ENCODE results near the gene NT5C2.
"Not testable (repeated sequence)": the region's sequence is repeated elsewhere in the genome, so short reads cannot be mapped to it uniquely, and the experiment has no call there.

Gene NT5C2

DNA sequence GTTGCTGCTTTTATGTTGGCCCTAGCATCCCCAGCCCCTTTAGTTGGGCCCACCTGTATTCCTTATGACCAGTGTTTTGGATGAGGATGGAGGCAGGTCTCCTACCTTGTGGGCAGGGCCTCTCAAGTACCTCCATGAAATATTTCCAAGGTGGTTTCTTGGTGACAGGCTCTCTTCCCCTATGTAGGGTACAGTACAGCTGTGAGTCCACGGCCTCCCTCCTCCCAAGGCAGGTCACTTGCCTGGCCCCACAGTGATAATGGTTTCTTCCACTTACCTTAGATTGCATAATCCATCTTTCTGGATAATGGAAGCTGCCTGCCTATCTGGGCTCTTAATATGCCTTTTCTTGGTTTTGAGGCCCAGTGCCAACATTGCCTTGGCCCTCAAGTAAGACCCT is 110.4 kb downstream of the NT5C2 start:
- no peak for DNase-seq

DNA sequence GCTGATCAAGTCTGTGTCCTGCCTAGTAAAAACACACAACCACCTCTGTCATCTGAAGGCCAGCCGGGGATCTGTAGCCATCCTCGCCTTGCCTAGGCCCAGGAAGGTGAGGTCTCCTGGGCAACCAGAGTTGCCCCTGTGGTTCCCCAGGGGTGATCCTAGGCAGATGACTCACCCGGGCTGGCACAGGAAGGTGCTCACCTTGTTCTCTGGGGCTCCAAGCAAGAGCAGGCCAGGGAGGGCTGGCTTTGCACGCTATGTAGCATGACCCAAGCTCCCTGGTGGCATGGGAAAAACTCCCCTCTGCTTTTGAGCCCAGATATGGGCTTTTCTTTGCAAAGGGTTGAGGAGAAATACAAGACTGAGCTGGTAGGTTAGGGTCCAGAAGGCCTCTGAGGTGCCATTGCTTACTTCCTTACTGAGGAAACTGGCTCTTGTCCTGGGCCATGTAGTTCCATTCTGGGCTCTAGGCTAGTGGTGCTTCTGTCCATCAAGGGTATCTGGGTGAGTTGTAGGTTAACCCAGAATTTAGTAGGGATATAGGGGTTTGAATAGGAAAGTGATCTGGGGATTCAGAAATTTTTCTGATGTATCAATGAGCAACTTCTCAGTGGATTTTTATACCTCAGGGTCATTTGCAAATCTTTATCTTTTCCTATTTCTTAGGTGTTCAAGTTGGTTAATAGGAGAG is 112.0 kb downstream of the NT5C2 start:
- DNase-seq: no peak

DNA sequence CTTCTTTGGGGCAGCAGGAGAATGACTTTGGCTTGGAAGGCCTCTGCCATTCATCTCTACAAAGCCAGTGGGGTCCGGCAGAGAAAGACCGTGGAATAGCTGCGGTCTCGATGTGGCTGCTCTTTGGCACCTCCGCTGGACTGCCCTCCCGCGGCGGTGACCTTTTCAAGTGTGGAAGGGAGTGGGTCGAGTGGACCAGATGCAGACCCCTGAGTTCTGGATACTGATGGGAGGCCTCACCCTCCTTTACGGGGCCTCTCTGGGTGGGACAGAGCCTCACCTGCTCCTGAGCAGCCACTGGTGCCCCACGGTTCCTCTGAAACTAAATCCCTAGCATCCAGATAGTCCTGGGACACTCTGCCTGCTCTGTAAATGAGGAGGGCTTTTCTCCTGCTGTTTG is 113.1 kb downstream of the NT5C2 start:
- no peak for DNase-seq

DNA sequence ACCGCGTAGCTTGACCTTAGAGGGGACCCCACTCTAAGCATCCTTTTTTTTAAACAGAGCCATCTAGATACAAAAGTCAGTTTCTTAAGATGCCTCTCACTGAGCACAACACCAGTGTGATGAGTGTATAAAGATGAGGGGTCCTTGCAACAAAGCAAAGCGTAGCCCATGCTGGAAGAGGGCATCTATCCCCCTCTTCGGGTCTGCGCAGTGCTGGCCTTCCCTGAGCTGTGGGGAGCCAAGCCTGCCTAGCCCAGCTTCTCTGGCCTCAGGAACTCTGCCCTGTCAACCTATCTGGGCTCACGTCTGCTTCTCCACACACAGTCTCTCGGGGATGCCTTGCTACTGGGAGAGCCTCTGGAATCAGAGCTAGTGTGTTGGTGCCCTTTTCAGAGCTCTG is 114.0 kb downstream of the NT5C2 start:
- DNase-seq: no peak

DNA sequence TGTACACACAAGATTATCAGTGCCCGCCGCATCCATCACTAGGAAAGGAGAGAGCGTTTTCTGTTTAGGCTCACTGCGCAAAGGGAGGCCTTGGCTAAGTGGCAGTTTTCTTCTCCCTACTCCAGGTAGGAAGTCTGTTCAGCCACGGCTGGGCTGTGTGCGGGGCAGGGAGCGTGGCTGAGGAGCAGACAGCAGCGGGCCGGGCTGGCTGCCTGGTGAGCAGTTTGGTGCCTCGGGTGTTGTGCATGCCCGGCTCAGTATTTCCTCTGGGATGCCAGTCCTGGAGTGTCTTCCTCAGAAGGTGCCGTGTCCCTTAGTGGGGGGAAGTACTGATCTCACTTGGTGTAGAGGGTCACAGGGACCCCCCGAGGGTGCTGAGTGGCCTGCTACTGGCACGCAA is 114.4 kb downstream of the NT5C2 start:
- DNase-seq: no peak

DNA sequence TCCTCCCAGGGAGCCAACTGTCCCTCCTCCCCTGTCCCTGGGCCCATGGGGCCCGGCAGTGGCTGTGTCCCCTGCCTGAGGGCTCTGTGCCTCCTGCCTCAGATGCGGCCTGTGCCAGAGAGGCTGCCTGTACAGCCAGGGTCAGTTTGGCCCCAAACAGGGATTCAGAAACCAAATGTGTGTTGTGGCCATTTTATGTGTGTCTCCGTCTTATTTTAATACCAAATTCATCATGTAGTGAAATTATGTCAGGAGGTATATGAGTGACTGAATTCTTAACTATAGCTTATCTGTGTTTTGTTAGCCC is 114.8 kb downstream of the NT5C2 start:
- DNase-seq: no peak

DNA sequence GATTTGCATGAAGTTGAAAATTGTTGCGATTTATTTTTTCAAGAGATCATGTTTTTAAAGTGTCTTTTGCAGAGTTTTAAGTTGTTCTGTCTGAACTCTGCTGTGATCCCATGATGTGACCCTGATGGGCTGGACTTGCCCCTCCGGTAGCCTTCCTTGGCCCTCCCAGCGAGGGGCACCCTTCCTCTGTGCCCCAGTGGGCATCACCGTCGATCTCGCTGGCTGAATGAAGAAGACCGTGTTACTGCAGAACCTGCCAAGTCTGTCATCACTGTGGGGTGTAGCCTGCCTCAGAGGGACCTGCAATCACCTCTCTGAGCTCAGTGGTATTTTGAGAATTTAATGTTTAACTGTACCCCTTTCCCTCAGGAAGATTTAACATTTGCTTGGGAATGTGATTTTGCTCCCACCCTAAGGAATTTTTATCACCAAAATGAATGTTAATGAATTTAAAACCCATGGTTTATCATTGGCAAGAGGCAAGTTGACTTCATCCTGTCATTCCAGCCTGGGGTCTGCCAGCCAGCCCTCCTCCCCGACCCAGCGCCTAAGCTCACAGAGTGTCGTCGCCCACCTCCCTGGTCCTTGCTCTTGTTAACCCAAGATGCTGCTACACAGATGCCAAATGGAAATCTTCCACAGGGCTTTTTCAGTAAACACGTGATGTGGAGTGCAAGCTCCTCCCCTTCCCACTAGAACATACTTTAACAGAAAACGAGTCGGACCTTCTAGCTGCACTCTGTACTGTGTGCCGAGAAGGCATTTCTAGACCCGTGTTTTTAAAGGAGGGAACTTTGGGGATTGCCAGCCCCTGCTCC is 115.4 kb downstream of the NT5C2 start:
- DNase-seq: no peak

DNA sequence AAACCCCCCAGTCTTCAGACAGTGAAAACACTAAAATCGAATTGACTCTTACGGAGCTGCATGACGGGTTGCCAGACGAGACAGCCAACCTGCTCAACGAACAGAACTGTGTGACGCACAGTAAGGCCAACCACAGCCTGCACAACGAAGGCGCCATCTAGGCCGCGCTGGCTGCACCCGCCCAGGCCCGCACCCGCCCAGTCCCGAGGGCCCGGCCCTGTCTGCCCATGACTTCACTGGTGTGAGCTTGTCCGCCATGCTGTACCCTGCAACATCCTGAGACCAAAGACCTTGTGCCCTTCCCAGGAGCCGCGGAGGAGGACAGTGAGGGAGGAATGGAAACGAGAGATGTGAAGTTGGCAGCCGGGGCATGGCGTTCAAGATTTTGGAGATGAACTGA is 116.1 kb downstream of the NT5C2 start:
- DNase-seq: no peak

DNA sequence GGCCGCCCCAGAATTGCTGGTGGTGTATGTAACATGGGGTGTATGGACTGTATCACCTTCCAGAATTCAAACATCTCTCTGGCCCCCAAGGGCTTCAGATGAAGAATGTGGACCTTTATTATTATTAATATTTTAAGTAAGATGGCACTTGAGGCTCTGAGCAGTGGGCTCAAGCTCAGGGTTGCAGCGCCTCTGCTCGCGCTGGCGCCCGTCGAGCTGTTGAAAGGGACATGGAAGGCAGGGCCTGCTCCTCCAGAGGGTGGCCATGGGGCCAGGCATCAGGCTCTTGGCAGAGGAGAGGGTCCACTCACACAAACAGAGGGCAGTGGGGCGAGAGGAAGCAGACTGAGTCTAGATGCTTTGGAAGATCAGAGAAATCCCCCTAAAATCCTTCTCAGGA is 120.2 kb downstream of the NT5C2 start:
- no peak for DNase-seq

DNA sequence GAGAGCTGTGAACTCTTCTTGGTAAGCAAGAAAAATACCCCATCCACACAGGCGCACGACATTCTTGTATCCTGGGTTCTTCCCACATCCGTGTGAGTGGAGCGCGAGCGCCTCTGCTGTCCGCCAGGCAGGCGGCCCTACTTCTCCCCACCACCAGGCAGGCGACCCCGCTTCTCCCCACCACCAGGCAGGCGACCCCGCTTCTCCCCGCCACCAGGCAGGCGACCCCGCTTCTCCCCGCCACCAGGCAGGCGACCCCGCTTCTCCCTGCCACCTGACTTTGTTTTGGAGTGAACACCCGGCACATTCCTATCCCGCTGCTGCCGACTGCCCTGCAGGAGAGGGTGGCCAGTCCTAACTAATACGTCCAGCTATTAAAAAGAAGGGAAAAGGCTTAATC is 120.8 kb downstream of the NT5C2 start:
- no peak for DNase-seq

DNA sequence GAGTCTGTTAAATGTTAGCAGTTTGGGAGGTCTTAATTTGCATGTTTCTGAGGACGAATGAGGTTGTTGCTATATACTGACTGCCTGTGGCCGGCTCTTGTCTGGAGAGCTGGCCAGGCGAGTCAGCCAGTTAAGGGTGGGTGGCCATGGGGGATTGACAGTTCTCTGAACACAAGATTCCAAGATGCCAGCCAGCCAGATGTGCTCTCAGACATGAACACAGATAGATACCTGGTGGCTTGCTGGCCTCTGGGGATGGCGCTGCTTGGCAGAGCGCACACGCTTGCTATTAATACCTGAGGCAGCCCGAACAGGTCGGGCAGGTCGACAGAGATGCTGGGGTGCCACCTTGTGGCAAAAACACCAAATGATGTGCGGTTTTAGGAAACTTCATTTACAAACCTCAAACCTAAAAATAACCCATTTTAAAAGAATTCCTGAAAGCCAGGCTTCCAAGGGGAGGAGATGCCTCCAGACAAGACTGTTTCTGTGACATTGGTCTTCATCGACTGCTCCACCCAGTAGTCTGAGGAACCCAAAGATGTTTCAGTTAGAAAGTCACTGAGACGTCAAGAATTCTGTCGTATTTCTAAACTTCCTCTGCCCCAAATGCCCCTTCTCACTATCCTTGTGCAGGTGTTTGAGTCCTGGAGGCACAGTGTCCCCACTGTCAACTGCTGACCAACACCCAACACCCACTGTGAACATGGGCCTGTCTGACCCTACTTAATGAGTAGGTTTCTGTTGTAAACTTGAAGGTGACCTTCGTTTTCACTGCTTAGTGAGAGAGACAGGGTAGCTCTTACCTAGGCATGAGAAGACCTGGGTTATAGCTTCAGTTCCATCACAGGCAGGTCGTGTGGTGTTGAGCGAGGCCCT is 123.4 kb downstream of the NT5C2 start:
- peak; percentile 64 for DNase-seq

DNA sequence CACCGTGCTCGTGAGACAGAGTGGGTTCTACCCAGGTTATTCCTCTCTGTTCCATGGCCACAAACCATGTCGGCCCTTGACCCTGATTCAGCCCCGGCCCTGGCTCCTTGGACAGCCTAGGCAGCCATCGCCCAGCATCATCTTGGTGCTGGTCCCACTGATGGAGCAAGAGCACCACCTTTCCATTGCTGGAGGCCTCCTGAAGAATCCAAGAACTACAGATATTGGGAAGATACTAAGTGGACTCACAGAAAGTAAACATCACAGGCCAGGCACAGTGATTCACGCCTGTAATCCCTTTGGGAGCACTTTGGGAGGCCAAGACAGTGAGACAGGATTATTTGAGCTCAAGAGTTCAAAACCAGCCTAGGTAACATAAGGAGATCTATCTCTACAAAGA is 125.1 kb downstream of the NT5C2 start:
- DNase-seq: no peak

DNA sequence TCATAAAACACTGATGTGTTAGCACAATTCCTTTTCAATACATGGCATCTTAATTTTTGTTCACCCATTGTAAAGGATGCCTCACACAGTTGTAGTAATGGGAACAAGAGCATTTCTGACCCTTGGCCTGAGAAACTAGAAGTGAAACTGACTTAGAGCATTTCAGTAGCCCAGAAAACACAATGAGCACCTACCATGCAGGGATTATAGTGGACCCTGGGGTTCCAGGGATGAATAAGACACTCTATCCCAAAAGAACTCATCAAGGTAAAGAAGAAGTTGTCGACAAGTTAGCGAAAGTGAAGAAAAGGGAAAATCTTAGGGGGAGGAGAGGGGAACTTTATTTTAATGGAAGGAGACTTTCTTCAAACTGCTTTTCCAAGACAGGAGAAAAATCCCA is 125.6 kb downstream of the NT5C2 start:
- no peak for DNase-seq

DNA sequence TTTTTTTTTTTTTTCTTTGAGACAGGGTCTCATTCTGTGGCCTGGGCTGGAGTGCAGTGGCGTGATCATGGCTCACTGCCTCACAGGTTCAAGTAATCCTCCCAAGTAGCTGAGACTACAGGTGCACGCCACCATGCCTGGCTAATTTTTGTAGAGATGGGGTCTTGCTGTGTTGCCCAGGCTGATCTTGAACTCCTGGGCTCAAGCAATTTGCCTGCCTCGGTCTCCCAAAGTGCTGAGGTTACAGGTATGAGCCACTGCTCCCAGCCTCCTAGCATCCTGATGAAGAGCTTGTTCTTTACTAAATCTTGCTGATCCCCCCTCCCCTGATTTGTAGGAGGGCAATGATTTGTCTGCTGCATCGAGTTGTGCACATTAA is 126.0 kb downstream of the NT5C2 start:
- DNase-seq: not testable (repeated sequence)

DNA sequence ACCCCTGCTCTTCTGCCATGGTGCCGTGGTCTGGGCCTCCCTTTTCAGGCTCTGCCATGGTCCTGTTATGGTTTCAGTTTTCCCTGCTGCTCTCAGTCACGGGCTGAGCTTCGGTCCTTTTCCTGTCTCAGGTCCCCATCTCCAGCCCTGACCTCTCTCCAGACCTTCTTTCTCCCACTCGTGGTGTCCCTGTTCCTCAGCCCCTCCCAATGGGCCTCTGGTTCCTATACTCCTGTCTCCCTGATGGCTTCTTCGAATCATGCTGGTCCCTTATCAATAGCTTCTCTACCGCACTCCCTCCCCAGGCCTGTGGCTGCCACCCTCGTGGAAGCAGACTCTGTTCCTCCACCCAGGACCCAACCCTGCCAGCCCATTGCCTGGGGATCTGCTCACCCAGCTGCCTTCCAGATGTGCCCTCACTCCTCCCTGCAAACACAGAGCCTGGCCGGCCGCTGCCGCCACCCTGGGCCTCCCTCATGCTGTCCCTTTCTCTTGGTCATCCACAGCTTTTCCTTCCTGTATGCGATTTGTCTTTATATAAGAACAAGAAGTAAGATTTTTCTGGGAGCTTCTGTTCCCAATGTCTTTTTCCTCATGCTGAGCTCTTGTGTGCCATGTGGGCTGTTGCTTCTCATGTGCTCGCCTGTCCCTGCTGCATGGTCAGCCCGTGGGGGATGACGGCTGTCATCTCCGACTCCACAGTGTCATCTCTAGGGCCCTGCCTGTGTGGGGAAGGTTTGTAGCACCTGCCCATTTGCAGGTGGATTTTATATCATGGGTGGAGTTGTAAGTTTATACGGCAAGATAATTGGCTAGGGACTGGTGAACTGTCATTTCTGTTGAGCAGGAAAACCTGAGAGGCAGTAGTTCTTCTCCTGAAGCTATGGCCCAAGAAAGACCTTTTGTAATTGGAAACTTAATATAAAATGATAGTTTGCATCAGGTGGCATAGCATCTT is 126.7 kb downstream of the NT5C2 start:
- DNase-seq: no peak

DNA sequence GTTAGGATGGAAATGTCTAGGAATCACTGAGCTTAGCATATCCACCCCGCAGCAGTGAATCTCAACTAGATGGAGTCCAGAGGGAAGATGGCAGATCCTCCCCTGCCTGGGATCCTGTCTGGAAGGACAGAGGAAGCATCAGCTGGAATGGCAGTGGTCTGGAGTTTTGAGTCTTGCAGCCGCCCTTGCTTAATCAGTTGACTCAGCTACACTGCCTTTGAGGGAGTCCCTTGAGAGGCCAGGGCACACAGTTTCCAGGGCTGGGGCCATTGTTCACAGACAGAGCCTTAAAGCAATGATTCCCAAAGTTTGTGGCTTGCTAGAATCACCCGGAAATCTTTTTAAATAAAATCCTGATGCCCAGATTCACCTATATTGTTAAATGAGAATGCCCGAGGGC is 128.1 kb downstream of the NT5C2 start:
- no peak for DNase-seq

DNA sequence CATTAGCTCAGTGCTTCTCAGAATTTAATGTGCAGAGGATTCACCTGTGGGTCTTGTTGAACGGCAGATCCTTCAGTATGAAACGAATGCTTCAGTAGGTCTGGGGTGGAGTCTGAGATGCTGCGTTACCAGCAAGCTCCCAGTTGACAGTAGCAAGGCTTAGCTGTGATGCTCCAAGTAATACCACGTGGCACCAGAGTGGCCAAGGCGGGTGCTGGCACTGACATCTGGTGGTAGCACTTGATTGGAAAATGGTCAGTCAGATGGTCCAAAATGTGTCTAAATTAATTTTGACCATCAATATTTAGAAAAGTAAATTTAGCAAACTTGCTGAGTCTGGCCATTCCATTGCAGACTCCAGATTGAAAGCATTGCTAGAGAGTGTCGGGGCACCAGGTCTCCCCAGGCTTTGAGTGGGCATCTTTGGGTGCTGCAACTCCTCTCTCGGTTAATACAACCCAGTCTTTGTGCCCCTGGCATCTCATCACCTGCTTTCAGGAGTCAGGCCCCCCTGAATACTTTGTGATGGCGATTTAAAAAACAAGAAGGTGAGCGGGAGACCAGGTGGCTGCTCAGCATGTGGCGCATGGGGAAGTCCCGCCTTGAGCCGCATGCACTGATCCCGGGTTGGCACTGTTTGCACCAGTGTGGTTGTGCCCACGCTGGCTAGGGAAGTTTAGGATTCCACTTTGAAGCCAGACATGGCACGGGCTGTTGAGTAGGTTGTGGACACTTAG is 130.1 kb downstream of the NT5C2 start:
- DNase-seq: no peak

DNA sequence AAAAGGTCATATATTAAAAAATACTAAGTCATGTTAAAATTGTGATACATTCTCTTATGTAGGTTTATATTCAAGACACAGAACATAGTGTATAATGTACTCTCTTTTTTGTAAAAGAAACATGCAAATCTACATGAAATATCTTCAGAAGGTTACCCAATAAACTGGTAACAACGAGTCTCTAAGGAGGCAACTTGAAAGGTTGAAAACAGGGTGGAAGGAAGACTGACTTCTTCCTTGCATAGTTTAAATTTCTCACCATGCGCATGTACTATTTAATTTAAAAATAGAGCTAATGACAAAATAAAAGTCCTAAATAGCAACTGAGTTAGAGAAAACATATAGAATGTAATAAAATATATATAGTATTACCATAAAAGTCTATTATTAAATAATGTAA is 132.5 kb downstream of the NT5C2 start:
- DNase-seq: no peak

DNA sequence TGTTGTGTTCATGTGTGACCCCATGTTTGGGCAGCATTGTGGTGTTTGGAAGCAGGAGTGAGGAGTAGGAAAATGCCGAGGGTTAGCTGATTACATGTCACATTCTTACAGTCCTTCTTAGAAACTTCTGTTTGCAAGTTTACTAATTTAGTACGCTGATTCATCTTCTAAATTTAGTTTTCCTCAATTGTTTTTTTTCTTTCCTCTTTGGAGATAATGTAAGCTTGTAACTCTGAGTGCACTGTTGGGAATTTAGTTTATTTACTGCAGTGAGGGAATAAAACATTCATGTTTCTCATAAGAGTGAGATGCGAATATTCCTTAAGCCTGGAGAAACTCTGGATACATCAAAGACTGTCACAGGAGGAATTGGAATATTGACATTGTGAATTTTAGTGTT is 135.0 kb downstream of the NT5C2 start:
- no peak for DNase-seq

DNA sequence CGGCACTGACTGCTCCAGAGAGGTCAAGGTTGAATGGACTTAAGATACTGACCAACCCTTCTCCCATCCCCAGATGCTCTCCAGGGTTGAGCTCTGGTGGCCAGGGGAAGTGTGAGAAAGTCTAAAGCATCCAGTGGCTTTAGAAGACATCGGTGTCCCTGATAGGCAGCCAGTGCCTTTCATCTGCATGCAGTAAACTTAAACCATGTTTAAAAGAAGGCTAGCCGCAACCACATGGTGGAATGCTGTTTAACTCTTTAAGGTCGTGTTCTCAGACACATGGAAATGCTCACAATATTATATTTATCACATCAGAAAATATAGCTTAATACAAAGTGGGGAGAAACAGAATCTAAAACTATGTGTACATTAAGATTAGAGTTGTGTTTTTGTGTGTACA is 138.0 kb downstream of the NT5C2 start:
- no peak for DNase-seq

DNA sequence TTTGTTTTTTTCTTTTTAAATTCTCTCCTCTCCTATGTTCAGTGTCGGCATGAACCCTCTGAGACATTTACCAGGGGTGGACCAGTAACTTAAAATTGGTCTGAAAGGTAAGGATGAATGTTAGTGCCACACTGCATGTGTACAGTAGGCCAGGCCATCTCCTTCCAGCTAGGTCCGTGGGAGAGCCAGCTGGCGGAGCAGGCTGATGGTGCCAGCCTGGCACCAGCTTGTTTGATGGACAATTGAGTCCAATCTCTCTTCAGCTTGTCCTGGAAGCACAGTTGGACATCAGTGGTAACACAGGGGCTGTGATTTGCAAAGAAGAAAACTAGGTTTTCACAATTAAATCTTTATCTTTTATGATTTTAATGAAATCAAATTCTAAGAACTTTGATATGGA is 138.5 kb downstream of the NT5C2 start:
- DNase-seq: no peak
